Measurements from ENCODE around the gene NGB. TPM values are rescaled to one million over a fixed set of nuclear protein-coding genes. Genes with fewer than 3 reads are reported as not detected.
A peak's percentile ranks its signal among the peaks of the same experiment; 100 is the strongest.
"Not testable (repeated sequence)": the region's sequence is repeated elsewhere in the genome, so short reads cannot be mapped to it uniquely, and the experiment has no call there.

Gene NGB, protein sequence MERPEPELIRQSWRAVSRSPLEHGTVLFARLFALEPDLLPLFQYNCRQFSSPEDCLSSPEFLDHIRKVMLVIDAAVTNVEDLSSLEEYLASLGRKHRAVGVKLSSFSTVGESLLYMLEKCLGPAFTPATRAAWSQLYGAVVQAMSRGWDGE
- total RNA-seq = not detected

DNA sequence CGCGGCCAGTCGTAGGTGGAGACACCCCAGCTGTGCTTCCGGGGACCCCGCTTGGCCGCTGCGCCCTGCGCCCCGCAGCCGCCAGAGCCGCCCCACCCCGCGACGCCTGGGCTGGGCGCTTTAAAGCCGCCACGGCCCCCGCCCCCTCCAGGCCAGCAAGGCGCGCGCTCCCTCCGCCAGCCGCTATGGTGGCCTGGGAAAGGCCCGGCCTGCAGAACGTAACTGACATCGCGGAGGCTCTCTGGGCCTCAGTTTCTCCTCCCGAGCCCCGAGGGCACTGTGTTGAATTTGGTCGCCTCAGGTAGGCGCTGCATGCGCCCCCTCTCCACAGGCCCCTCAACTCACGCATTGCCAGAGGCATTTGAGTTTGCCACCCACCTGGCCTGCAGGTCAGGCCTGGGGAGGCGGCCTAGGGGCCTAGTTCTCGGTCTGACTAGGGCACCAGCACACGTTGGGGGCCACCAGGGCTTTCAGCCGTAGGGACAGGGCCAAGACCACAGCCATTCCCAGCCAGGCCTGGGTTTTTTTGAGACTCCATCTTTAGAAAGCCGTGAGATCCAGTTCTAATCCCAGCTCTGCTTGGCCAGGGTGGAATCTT is at the start of gene NGB:
Gene NGB, minus strand, starts transcription at position 94 of the 598 bp plus-strand sequence. CDS start 269 bp downstream, outside the sequence.
- no peak for DNase-seq (ENCODE audit: low read depth in 2 of 3, low spot score in 2 of 3)

DNA sequence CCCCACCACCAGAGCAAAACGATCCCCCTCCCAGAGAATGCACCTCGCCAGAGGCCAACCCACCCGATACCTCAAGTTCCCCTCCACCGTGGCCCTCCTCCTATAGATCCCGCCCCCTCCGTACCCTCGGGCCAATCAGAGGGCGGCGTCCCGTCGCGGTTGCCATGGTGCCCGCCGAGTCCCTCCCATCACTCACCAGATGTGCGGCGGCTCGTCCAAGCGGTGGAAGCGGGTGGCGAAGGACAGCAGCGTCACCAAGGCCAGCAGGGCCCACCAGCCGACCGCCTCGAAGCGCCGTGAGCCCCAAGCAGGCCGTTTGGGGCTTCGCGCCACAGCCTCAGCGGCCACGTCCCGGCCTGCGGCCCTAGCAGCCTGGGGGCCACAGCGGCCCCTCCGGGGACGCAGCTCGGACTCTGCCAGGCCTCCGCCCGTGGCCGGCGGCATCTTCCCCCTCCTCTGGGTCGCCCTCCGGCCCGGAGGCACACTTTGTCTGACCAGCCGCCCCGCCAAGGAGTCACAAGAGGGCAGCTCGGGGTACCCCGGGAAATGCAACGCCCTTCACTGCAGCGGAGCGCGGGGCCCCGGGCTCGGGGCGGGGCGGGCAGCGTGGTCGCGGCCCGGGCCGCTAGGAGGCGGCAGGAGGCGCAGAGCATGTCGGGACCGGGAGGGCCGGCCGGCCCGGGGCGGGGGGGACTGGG is 49.4 kb upstream of the NGB start, which contains the start of gene POMT2:
Gene POMT2, minus strand, starts transcription at position 646 of the 698 bp plus-strand sequence. Its CDS starts 202 bp downstream, at position 444.
- DNase-seq (ENCODE audit: low read depth in 2 of 3, low spot score in 2 of 3) = peak; percentile 72 to 95 (median 92)

DNA sequence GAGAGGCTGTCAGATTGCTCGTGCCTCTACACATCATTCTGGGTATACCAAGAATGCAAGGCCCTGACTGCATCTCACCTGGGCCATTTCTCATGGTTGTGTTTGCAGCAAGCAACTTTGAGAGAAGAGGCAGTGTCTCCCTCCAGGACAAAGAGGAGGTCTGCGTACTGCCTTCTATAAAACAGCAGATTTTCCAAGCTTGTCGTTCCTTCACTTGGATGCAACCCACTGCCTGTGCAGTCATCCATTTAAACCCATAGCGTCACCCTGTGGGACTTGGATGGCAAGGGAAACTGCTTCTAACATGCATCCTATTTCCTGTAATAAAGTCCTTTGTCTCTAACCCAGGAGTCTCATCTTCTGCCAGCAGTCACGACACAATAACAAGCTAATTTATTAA is 48.4 kb upstream of the NGB start:
- no peak for DNase-seq (ENCODE audit: low read depth in 2 of 3, low spot score in 2 of 3)

DNA sequence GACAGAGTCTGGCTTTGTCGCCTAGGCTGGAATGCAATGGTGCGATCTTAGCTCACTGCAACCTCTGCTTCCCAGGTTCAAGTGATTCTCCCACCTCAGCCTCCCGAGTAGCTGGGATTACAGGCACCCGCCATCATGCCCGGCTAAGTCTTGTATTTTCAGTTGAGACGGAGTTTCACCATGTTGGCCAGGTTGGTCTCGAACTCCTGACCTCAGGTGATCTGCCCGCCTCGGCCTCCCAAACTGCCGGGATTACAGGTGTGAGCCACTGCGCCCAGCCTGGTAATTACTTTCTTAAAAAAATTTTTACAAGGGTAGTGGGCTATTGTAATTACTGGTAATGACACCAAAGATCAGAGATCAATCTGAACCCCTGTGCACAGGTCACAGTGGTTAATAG is 47.8 kb upstream of the NGB start:
- not testable (repeated sequence) for DNase-seq (ENCODE audit: low read depth in 2 of 3, low spot score in 2 of 3)

DNA sequence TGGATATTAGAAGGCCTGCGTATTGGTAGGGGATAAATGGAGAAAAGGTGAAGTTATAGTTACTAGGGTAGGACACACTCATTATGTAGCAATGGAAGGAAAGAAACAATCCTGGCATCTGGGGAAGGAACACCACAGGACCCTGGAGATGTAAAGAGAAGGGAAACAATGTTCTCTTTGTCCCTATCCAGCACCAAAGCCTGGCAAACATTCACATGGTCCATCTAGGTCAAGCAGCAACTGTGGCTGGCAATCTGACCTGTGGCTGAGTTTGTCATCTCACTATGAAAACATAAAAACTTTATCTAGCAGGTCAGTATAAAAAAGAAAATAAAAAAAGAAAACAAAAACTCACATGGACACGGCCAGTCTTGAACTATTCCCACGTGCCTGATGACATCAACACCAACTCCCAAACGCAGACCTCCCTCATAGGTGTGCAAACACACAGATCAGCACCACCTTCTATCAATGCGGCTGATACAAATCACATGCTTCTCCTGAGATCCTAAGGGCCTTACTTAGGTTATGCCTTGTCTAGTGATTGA is 47.1 kb upstream of the NGB start:
- DNase-seq (ENCODE audit: low read depth in 2 of 3, low spot score in 2 of 3) = no peak

DNA sequence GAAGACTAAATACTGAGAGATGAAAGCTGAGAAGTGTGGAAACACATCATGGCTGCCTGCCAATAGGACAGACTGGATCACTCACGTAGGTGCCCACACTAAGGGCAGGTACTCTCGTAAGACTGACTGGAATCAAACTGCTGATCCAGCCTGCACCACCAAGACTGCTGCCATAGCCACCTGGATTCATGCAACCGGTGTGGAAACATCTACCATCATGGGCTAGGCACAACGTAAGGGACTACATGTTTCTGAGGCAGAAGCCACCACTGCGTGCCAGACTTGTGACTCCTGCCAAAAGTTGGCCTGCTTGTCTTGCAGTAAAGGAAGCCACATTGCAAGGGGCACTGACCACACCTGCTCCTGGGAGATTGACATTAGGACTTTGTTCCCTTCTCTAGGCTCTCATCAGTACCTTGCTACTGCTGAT is 45.9 kb upstream of the NGB start:
- DNase-seq (ENCODE audit: low read depth in 2 of 3, low spot score in 2 of 3) = no peak

DNA sequence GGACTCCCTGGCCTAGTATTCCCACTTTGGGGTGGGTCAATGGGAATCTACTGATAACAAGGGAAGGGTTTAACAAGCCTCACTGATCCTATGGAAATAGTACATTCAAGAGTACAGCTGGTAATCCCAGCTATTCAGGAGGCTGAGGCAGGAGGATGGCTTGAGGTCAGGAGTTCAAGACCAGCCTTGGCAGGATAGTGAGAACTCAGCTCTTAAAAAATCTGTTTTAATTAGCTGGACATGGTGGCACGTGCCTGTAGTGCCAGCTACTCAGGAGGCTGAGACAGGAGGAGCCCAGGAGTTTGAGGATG is 45.1 kb upstream of the NGB start:
- no peak for DNase-seq (ENCODE audit: low read depth in 2 of 3, low spot score in 2 of 3)

DNA sequence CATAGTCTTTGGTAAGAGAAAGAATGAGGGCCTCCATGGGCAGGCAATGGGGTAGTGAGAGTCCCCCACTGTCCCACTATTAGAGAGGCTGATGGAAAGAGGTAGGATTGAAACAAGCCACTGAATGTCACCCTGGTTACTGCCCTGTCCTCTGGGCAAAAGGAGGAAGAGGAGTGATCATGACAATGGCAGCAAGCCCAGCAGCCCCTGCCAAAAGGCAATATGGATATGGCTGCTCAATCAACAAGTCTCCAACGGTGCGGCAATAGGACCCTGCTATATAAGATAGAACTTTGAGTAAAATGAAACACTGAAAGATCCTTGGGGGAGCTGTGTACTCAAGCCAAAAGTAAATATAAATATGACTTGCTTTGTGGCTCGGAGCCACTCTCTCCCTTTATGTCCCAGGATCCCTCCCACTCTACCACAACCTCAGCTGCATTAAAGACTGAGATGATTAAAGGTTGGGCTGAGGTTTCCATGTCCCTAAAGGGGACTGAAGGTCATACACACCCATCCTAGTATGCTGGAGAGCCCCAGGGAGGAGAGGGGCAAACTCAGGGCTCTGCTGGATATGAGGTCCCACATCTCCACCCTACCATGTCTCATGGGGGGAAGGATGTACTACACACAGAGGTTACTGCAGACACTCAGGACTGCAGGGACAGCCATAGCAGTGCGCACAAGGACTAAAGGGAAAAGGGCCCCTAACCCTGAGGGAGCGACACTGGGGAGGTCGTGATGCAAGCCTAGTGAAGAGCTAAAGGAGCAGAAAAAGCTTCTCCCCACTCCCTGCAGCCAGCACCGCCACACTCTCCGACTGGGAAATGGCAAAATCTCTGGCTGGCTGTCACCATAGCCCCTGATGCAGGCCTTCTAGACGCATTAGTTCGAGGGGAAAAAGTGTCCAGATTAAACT is 43.8 kb upstream of the NGB start:
- DNase-seq (ENCODE audit: low read depth in 2 of 3, low spot score in 2 of 3) = no peak

DNA sequence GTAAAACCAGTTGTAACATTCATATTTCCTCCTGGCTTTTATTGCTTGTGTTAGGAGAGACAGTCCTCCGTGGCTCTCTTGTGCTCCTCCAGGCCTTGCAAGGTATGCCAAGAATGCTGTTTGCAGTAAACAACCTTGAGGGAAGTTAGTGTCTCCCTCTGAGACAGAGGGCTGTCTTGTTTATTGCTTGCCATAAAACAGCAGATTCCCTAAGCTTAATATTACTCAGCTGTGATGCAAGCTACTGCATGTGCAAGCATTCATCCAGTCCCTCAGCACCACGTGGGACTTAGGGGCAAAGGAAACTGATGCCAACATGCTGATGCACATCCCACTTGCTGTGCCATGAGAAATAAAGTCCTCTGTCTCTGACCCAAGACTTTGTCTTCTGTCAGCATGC is 43.0 kb upstream of the NGB start:
- DNase-seq (ENCODE audit: low read depth in 2 of 3, low spot score in 2 of 3) = no peak

DNA sequence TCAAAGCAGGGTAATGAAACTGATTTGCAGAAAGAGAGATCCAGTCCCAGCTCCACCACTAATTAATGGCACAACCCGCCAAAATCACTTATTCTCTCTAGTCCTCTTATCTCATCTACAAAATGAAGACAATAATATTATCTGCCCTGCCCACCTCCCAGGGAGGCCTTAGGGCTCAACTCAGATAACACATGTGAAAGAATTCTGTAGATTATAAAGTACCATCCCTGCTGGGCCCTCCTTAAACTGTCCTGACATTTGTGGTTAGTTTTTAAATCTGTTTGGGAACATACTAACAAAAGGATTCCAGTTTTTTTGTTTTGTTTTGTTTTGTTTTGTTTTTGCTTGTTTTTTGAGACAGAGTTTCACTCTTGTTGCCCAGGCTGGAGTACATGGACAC is 42.4 kb upstream of the NGB start:
- no peak for DNase-seq (ENCODE audit: low read depth in 2 of 3, low spot score in 2 of 3)

DNA sequence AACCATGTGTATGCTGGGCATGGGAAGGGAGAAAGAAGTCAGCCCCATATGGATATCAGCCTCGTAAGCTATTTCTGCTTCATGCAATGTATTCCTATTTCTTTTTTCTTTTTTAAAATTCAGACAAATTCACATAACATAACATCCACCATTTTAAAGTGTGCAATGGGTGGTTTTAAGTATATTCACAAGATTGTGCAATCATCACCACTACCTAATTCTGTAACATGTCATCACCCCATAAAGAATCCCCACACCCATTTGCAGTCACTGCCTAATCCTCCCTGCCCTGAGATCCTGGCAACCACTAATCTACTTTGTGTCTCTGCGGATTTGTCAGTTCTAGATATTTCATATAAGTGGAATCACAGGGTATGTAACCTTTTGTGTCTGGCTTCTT is 40.2 kb upstream of the NGB start:
- DNase-seq (ENCODE audit: low read depth in 2 of 3, low spot score in 2 of 3) = no peak

DNA sequence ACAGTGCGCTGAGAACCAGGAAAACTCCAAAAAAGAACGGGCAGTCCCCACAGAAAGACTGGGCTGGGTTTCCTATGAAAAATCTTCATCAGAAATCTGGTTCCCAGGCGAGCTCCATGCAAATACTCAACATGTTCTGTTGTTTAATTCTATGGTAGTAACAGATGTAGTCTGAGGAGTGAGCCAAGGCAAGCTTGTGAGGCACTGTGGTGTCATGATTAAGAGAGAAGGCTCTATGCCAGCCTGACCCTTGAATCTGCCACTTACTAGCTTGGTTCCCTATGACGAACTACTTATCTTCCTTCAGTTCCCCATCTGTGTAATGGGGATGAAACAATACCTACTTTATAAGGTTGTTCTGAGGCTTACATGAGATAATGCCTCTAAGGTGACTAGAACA is 39.0 kb upstream of the NGB start:
- DNase-seq (ENCODE audit: low read depth in 2 of 3, low spot score in 2 of 3) = no peak

DNA sequence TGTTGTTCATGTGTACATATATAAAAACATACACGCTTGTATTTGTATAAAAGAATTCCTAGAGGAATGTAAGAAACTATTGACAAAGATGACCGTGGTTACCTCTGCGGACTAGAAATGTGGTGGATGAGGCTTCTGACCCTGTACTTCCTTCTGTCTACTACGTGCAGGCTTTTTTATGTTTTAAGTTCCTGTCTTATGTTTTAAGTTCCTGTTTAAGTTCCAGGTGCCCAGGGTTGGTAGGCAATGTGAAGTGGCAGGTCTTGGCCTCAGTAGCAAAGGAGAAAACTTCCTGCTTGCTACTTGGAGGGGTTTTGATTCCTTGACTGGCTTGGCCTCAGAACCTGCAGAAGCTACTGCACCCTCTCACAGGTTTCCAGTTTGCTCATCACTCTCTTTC is 38.1 kb upstream of the NGB start:
- DNase-seq (ENCODE audit: low read depth in 2 of 3, low spot score in 2 of 3) = peak in 2 of 3 donors; percentile 25 to 59

DNA sequence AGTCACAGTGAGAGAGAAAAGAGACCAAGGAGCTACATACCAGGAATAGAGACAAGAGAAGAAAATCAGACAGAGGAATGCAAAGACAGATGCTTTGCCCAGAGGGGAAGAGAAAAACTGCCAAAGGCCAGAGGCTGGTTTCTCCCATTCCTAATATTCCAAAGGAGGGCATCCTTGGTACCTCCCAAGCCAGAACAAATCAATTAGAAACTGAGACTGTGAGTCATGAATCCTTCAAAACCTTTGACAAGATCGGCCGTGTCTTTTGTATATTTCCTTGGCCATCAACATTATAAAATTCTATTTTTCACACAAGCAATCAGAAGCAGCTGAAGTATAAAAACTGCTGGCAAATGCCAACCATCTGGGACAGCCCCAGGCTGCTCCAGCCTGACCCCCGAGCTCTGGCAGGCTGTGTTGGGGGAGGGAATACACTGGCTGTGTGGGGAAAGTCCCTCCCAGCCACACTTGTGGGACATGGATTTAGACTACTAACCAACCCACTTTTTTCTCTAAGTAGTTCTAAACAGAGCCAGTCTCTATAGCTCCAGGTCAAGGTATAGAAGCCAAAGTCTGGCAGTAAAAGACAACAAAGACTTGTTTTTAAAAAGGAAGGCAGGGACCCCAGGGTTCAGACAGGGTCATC is 36.0 kb upstream of the NGB start:
- DNase-seq (ENCODE audit: low read depth in 2 of 3, low spot score in 2 of 3) = no peak

DNA sequence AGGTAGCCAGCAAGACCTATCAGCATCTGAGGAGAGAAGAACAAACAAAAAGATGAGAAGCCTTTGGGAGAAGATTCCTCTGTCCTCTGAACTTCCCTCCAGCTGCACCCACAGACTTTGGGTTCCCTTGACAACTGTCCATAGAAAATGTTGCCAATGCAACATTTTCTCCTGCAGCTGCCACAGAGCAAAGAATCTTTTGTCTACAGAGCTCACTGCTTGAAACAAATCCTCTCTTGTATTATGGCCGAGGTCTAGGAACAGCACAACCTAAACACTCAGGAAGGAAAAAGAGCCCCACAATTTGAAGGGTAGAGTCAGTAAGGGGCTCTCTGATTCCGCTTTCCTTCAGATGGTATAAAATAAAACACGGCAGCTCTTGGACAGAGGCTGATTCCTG is 35.4 kb upstream of the NGB start:
- no peak for DNase-seq (ENCODE audit: low read depth in 2 of 3, low spot score in 2 of 3)

DNA sequence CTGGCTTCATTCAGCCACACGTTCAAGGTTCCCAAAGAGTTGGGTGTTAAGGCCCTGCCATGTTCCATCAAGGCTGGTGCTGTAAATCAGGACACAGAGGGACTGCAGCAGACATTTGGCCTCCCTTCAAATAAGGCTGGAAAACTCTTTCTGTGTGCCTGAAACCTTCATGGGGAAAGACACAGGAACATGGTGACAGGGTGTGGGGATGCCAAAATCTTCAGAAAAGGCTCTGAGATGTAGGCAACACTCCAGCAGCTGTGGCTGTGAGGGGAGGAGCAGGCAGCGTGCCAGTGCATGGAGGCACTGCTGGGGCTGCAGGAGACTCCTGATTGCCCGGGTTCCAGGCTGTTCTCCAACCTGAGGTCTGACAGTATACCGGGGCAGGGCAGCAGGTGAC is 34.7 kb upstream of the NGB start:
- DNase-seq (ENCODE audit: low read depth in 2 of 3, low spot score in 2 of 3) = no peak

DNA sequence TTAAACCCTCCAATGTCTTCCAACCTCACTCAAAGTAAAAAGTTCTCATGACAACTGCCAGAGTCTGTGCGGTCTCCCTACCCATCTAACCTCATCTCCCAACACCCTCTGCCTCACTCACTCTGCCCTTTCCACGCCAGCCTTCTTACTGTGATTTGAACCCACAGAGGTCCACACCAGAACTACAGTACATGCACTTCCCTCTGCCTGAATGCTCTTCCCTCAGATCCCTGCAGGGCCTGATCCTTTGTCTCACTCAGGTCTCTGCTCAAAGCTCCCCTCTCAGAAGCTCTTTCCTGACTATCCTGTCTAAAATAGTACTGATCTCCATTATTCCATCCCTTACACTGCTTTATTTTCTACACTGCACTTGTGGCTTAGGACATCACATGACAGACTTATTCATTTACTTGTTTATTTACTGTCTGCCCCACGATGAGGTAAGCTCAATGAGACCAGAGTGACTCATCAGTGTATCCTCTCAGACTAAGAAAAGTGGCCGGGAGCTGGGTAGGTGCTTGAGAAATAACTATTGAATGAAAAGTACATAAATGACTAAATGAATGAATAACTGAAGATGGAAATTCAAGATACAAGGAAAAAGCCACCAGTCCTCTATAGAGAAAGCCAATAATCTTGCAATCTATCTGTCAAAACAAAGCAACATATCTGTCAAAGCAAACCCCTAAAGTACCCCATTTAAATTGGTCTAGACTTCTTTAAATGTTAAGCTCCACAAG is 32.6 kb upstream of the NGB start:
- DNase-seq (ENCODE audit: low read depth in 2 of 3, low spot score in 2 of 3) = peak in 2 of 3 donors; percentile 17 to 22

DNA sequence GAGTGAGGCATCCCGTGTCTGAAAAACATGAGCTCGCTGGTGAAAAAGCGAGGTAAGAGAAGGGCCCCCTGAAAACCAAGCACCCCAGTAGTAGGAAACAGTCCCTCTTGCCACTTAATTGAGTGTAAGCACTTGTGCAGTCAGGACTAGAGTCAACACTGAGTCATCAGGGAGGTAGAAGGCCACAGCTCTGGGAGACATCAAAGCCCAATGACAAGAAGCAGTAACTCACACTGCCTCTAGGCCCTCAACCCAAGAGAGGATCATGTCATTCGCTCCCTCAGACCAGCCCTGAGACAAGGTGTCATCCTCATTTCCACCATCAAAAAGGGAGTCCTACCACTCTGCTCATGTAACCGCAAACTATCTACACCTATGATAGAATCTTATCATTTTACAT is 31.9 kb upstream of the NGB start:
- no peak for DNase-seq (ENCODE audit: low read depth in 2 of 3, low spot score in 2 of 3)

DNA sequence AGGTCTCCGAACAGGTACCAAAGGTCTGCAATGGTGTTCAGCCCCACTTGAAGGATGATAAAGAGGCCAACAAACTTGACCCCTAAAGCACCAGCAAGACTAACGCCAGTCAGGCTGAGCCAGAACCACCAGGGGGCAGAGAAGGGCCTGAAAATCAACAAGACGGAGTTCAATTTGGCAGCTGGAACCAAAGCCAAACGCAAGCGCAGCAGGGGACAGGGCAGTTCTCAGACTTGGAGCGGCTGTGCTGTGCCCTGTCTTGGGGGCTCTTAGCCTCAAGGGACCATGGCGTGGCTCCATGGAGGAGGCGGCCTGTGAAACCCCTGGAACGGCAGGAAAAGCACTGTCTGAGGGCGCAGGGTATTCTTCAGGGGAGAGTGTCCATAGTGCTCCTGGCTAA is 30.1 kb upstream of the NGB start:
- DNase-seq (ENCODE audit: low read depth in 2 of 3, low spot score in 2 of 3) = peak in 2 of 3 donors; percentile 77 to 87

DNA sequence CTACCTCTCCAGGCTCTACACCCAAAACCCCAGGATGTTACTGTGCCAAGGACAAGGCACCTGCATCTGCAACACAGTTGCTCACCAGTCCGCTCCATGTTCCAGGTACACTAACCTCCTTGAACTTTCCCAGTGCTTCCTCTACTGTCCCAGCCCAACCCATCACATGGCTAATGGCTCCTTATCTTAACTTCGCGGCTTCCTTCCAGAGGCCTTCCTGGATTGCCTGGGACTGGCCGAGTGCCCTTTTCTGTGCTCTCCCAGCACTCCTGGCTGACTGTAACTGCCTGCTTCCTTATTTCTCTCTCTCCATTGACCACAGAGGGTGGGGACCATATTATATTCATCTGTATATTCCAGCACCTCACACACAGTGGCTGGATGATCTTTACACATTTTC is 28.8 kb upstream of the NGB start:
- DNase-seq (ENCODE audit: low read depth in 2 of 3, low spot score in 2 of 3) = no peak

Measured in hematopoietic multipotent progenitor cell (in vitro differentiated cells).